NCI-H226 (cell line): Measurements from ENCODE around the gene NUB1.
A peak's percentile ranks its signal among the peaks of the same experiment; 100 is the strongest.

Experiments used
- DNase-seq: peaks from one replicate; pipeline ENCODE4 v3.0.0-alpha.2; 2015

Gene NUB1

DNA sequence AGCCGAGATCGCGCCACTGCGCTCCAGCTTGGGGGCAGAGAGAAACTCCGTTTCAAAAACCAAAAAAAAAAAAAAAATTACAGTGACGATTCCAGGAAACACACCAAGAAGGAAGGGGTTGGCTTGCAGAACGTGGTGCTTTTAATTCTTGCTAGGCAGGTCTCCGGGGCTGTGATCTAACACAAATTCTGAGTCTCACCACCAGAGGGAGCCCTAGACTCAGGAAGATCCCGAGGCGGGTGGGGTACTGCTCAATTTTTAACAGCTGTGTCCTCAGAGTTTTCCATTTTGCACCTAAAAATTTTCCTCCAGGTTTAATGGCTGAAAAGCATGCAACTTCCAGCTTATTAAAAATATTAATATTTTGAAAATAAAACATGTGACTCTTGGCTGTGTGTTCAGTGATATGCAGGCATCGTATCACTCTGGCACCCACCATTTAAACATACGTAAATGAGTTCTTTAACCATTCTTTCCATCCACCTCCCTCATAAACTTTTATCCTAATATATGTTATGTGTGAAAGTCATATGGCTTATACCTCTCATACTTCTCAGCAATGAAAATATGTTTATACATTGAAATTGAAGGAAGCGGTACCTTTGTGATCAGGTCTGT, 26.5 kb upstream of the NUB1 start:
- DNase-seq: peak; percentile 41

GRCh38 chr7:151316896-151317295, 24.7 kb upstream of the NUB1 start:
- DNase-seq: no peak

DNA sequence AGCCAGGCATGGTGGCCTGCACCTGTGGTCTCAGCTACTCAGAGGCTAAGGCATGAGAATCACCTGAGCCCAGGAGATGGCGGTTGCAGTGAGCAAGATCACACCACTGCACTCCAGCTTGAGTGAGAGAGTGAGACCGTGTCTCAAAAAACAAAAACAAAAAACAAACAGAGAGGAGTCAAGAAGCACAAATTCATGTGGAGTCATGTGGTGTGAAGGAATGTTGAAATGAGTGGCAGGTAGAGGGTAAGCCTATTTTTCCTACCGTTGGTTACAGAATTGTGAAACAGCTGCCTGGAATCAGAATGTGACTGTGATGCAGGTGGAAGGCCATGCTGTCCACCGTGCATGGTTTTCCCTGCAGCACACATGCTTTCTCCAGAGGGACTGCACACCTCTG, 23.7 kb upstream of the NUB1 start:
- DNase-seq: no peak

DNA sequence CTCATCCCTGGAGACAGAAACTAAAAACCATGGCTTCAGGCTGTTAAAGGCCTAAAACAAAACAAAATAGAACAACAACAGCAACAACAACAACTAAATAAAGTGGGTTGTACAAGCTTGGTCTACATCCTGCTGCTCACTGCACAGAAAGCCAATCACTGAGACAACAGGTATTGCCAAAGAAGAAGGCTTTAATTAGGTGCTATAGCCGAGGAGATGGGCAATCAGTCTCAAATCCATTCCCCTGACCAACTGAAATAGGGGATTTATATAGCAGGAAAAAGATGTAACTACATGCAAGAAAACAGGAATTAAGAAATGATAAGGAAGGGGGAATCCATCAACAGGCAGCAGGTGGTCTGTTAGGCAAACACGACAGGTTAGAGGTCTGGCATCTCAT, 22.4 kb upstream of the NUB1 start:
- DNase-seq: no peak

GRCh38 chr7:151320263-151320845, 21.3 kb upstream of the NUB1 start:
- DNase-seq: no peak

DNA sequence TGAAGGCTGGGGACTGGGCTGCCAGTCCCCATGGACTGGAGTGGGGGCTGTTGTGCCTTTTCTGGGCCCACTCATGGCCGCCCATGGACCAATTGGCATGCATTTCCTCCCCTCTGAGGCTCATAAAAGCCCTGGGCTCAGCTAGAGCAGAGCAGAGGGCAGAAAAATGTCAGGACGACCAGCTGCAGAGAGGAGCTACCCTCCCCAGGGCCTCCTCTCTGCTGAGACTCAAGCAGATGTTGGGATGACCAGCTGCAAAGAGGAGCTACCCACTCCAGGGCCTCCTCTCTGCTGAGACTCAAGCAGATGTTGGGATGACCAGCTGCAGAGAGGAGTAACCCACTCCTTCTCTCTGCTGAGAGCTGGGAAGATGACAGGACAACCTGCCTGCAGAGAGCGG, 20.3 kb upstream of the NUB1 start:
- DNase-seq: no peak

GRCh38 chr7:151322906-151323305, 18.7 kb upstream of the NUB1 start:
- DNase-seq: no peak

GRCh38 chr7:151327022-151327421, 14.6 kb upstream of the NUB1 start:
- DNase-seq: no peak

DNA sequence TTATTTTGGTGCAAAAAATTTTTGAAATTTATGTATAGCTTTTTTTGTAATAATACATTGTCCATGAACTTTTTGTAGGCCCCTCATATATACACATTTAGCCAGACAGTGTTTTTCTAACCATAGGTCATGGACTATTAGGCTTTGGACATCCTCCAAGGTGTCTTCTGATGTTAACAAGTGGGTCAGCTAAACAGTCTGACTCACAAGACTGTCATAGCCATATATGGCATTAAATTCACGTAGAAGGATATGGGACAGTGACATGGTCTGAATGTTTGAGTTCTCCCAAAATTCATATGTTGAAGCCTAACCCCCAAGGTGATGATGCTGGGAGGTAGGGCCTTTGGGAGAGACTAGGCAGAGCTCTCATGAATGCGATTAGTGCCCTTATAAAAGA, 14.0 kb upstream of the NUB1 start:
- DNase-seq: no peak

DNA sequence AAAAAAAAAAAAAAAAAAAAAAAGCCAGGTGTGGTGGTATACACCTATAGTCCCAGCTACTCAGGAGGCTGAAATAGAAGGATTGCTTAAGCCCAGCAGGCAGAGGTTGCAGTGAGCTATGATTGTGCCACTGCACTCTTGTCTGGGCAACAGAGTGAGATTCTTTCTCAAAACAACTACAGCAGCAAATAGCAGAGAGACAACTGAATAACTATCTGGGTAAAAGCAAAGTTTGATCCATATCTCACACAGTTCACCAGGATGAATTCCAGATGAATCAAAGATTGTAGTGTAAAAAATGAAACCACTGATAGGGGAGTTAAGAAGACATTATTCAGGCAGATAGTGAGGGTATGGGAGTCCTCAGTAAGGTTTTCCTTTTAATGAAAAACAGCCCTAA, 11.4 kb upstream of the NUB1 start:
- DNase-seq: no peak

GRCh38 chr7:151330661-151331060, 11.0 kb upstream of the NUB1 start:
- DNase-seq: no peak

- no peak for DNase-seq
These were observed 7.0 kb upstream of the NUB1 start for GRCh38 chr7:151334628-151335027.

GRCh38 chr7:151336027-151336708, 5.4 kb upstream of the NUB1 start:
- DNase-seq: no peak

- no peak for DNase-seq
These were observed 4.3 kb upstream of the NUB1 start for GRCh38 chr7:151337346-151337745.

- DNase-seq: no peak
These were observed 2.8 kb upstream of the NUB1 start for GRCh38 chr7:151338809-151339208.

DNA sequence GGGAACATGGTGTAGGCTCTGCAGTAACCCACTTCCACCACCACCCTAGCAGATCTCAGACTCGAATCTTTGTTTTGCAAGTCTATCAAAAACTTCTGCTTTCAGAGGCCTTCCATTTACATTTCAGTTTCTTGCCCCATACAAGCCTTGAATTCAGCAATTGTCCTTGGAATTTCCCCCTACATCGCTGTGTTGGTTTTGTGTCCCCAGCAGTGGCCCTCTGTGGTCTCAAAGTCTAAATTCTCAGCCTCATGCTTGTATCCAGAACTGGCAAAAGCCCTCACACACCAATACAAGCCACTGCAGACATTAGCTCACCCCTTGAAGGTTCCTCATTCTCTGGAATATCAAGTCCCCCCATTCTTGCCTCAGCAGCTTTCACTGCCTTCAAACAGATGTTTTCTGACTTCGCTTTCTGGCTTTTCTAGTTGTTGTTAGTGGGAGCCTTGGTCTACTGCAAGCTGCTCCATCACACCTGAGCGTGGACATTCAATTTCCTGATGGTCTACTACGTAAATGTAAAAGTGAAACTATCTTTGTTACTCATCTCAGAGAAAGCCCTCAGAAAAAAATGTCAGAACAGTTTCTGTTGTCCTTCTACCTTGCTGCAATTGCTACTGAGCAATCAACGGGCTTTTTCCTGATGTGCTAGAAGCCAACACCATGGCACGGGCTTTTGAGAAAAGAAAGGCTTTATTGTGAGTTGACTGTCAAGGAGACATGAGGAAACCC, 1.8 kb upstream of the NUB1 start:
- DNase-seq: no peak

DNA sequence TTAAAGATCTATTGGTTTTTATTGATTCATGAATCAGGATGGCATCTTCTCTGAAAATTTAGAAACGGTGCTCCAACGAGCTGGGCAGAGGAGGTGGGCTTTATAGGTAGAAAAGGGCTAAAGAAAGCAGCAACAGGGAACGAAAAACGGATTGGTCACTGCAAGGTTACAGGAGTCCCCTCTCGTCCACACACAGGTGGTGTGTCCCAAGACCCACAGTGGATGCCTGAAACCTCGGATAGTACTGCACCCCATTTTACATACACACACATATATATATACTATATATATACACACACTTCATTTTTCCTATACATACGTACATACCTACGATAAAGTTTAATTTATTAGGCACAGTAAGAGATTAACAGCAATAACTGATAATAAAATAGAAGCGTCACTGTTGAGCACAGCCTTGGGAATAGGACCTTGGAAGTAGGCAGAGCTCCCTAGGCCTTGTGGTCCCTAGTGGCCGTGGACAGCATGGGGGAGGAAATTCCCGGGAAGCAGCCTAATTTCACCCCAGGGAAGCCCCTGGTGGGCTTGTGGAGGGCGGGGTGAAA, 737 bp upstream of the NUB1 start:
- no peak for DNase-seq

- DNase-seq: no peak
These were observed 562 bp downstream of the NUB1 start for GRCh38 chr7:151342102-151342646.

- DNase-seq: no peak
These were observed 1.2 kb downstream of the NUB1 start for GRCh38 chr7:151342811-151343210.

DNA sequence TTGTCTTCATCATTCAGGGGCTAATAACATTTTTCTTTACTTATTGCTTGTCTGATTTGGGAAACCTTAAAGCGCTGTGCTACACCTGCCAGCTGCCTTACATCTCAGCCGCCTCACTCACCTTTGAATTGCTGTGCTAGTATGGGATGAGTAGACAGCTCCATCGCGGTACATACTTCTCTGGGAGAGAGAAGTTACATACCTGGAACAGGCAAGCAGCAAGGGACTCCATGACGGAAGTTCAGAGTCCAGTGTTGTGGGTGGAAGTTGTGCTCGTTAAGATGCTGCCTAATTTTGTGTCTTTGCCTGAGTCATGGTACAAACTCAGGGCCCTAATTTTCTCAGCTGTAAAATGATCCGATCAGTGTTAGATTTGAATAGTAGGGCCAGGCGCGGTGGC, 1.9 kb downstream of the NUB1 start:
- no peak for DNase-seq

DNA sequence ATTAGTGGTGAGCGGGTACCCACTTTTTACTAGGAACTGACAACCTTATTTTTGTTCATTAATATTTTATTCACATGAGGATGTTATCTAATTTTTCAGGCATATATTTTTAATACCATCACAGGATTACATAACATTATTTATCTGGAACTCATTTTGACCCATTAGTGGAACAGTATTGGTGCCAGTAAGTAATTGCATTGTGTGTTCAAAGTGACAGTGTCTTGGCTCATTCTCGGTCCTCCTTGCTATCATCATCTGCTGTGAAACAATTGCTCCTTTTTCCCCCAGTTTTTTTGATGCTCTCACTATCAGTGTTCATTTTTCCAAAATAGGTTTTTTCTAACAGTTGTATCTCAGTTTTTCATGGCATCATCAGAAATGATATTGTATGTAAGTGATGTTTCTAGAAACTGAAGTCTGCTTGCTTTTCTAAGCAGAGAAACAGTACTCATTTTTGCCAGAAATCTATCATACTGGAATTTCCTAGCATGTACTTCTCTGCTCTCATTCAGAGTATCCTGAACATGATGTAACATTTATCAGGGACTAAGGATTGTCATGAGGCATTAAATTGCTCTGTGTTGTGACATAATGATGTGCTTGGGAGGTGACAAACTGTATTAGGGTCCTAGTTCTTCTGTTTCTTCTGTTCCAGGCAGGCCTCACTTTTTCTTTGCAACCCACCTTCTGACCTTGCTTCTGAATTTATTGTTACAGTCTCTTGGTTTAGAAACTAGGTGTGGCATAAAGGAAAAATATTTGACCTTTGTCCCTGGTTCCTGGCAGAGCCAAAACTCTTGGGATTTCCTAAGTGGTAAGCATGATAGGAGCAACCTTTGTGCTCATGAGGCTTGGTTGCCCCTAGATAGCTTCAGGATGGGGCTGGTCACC, 4.2 kb downstream of the NUB1 start:
- no peak for DNase-seq

GRCh38 chr7:151346470-151346769, 4.8 kb downstream of the NUB1 start:
- DNase-seq: no peak

GRCh38 chr7:151347200-151347599, 5.6 kb downstream of the NUB1 start:
- DNase-seq: no peak
